GM12875 (cell line): Measurements from ENCODE around the gene TXNIP.

ENCODE experiments used
- H3K4me3 ChIP-seq: one replicate; pipeline ENCODE4 v1.5.1; 2011; ENCODE audit warnings: low read depth, low read length, control low read depth
- CTCF ChIP-seq: IDR thresholded peaks from 2 replicates; pipeline ENCODE4 v1.5.1; 2011; ENCODE audit warnings: low read depth, mild to moderate bottlenecking, control low read depth, inconsistent platforms, low read length, moderate library complexity, borderline replicate concordance; ENCODE audit not compliant: insufficient read depth

The TXNIP gene

GRCh38 chr1:145983960-145984830 is 12.2 kb downstream of the TXNIP start:
- no peak for TF ChIP-seq CTCF

GRCh38 chr1:145983206-145983675 is 13.1 kb downstream of the TXNIP start:
- TF ChIP-seq CTCF = no peak
- H3K4me3 ChIP-seq = no peak overlapping the region

More at GRCh38 chr1:145983960-145984830, 12.2 kb downstream of the TXNIP start:
- H3K4me3 ChIP-seq = no peak overlapping the region

GRCh38 chr1:145982010-145982723 is 14.2 kb downstream of the TXNIP start:
- TF ChIP-seq CTCF = no peak

GRCh38 chr1:145980457-145980994 is 15.9 kb downstream of the TXNIP start:
- no peak overlapping the region for H3K4me3 ChIP-seq
- TF ChIP-seq CTCF = no peak

More at GRCh38 chr1:145982010-145982723, 14.2 kb downstream of the TXNIP start:
- no peak overlapping the region for H3K4me3 ChIP-seq

GRCh38 chr1:145979746-145980456 is 16.5 kb downstream of the TXNIP start:
- TF ChIP-seq CTCF = no peak
- H3K4me3 ChIP-seq = no peak overlapping the region

GRCh38 chr1:145978854-145979745 is 17.3 kb downstream of the TXNIP start:
- peak; percentile 50; the same call in 1 of the 2 replicates for TF ChIP-seq CTCF
- H3K4me3 ChIP-seq = peak overlapping the region; percentile 31
